CD14-positive monocyte (primary cell): ENCODE measurements around the gene SLC25A43. TPM values are rescaled to one million over a fixed set of nuclear protein-coding genes. Genes with fewer than 3 reads are reported as not detected.

Source experiments
- DNase-seq, 3 donors: peaks; one replicate each; pipeline ENCODE4 v3.0.0-alpha.2; 2011 to 2022
- H2AFZ ChIP-seq: 2 replicates; pipeline ENCODE4 v1.6.0; 2012; ENCODE audit warnings: mild to moderate bottlenecking, low read depth, low read length, inconsistent platforms; ENCODE audit not compliant: insufficient read depth, poor library complexity, severe bottlenecking
- H3K27ac ChIP-seq, 2 donors: 1 replicate in 1 of 2; 2 replicates in 1 of 2; pipeline ENCODE4 v1.5.1; 2012 to 2013; ENCODE audit warnings: low read length in 2 of 2, control low read depth in 1 of 2, inconsistent platforms in 1 of 2, low read depth in 1 of 2, mild to moderate bottlenecking in 1 of 2
- H3K27me3 ChIP-seq, 2 donors: one replicate each; pipeline versions ENCODE4 v1.6.0 to v1.6.1; 2011 to 2013; ENCODE audit warnings: low read length in 2 of 2; ENCODE audit not compliant: control insufficient read depth in 2 of 2, insufficient read depth in 2 of 2
- H3K36me3 ChIP-seq, 2 donors: replicated peaks in 1 of 2; 1 replicate in 1 of 2; 2 replicates in 1 of 2; pipeline versions ENCODE4 v1.5.1 to v1.6.1; 2012 to 2013; ENCODE audit warnings: low read length in 2 of 2, control low read depth in 1 of 2, inconsistent platforms in 1 of 2, mild to moderate bottlenecking in 1 of 2; ENCODE audit not compliant: insufficient read depth in 2 of 2, control insufficient read depth in 1 of 2
- H3K4me1 ChIP-seq, 2 donors: 1 replicate in 1 of 2; 2 replicates in 1 of 2; pipeline versions ENCODE4 v1.5.1 to v1.6.1; 2012 to 2013; ENCODE audit warnings: low read length in 2 of 2, control low read depth in 1 of 2, inconsistent platforms in 1 of 2, mild to moderate bottlenecking in 1 of 2, moderate library complexity in 1 of 2; ENCODE audit not compliant: insufficient read depth in 2 of 2, control insufficient read depth in 1 of 2
- H3K4me2 ChIP-seq: replicated peaks from 2 replicates; pipeline ENCODE3; 2012; ENCODE audit warnings: low read length, moderate library complexity, mild to moderate bottlenecking; ENCODE audit not compliant: poor library complexity, severe bottlenecking; ENCODE audit errors: extremely low read depth
- H3K4me3 ChIP-seq, 3 experiments: fragments of 200-600 bp in 1 of 3; sonication (generic) in 1 of 3; replicated peaks in 1 of 3; 1 replicate in 2 of 3; 2 replicates in 1 of 3; pipeline ENCODE4 v1.5.1; 2011 to 2013; ENCODE audit warnings: low read length in 3 of 3, mild to moderate bottlenecking in 3 of 3, control low read depth in 2 of 3, low read depth in 2 of 3, inconsistent platforms in 1 of 3, moderate library complexity in 1 of 3
- H3K79me2 ChIP-seq: 2 replicates; pipeline ENCODE4 v1.6.0; 2012; ENCODE audit warnings: mild to moderate bottlenecking, control low read depth, inconsistent platforms, low read length, moderate library complexity; ENCODE audit not compliant: insufficient read depth
- H3K9ac ChIP-seq: 2 replicates; pipeline ENCODE4 v1.6.0; 2017; ENCODE audit warnings: low read length, mild to moderate bottlenecking; ENCODE audit not compliant: insufficient read depth, poor library complexity, severe bottlenecking
- H3K9me3 ChIP-seq, 2 donors: replicated peaks in 1 of 2; 1 replicate in 1 of 2; 2 replicates in 1 of 2; pipeline versions ENCODE4 v1.5.1 to v1.6.1; 2012 to 2013; ENCODE audit warnings: low read length in 2 of 2, control low read depth in 1 of 2; ENCODE audit not compliant: control insufficient read depth in 1 of 2, insufficient read depth in 1 of 2
- H4K20me1 ChIP-seq: 2 replicates; pipeline ENCODE4 v1.6.0; 2012; ENCODE audit warnings: mild to moderate bottlenecking, low read length, control low read depth, moderate library complexity; ENCODE audit not compliant: insufficient read depth
- H3K27ac Mint-ChIP-seq, 7 donors: one replicate each; pipeline ENCODE4 v1.8.0; 2020; ENCODE audit warnings: mild to moderate bottlenecking in 7 of 7, mixed read lengths in 7 of 7, moderate library complexity in 6 of 7, inconsistent platforms in 2 of 7
- H3K27me3 Mint-ChIP-seq, 3 donors: one replicate each; pipeline ENCODE4 v1.8.0; 2021 to 2022; ENCODE audit warnings: low read depth in 3 of 3, mild to moderate bottlenecking in 3 of 3, mixed read lengths in 3 of 3, moderate library complexity in 3 of 3, inconsistent platforms in 1 of 3
- H3K36me3 Mint-ChIP-seq, 2 donors: one replicate each; pipeline ENCODE4 v1.8.0; 2020; ENCODE audit warnings: mixed read lengths in 2 of 2, inconsistent platforms in 1 of 2, mild to moderate bottlenecking in 1 of 2
- H3K4me1 Mint-ChIP-seq: one replicate; pipeline ENCODE4 v1.8.0; 2020; ENCODE audit warnings: mild to moderate bottlenecking, mixed read lengths
- H3K4me3 Mint-ChIP-seq, 2 donors: one replicate each; pipeline ENCODE4 v1.8.0; 2020; ENCODE audit warnings: mild to moderate bottlenecking in 2 of 2, mixed read lengths in 2 of 2, moderate library complexity in 1 of 2
- H3K9me3 Mint-ChIP-seq, 7 donors: one replicate each; pipeline ENCODE4 v1.8.0; 2020 to 2022; ENCODE audit warnings: mixed read lengths in 7 of 7, mild to moderate bottlenecking in 6 of 7, moderate library complexity in 6 of 7, inconsistent platforms in 2 of 7
- CTCF ChIP-seq: fragments of 200-600 bp; IDR thresholded peaks from one replicate; pipeline ENCODE4 v1.8.0; 2022; ENCODE audit warnings: antibody characterized with exemption, mild to moderate bottlenecking
- WGBS: methylation state at CpG from one replicate; pipeline ENCODE4 v1.1.5; 2013; ENCODE audit warnings: missing lambda C conversion rate; ENCODE audit not compliant: insufficient coverage; 5-methylcytosine and 5-hydroxymethylcytosine counted together
- intact Hi-C, 2 donors: fragments of 100-400 bp; cut with micrococcal nuclease; formaldehyde crosslinking; loops; one replicate each; pipeline versions ENCODE4 v1.15.0 to v1.15.1; 2023
- polyA plus RNA-seq, 3 donors: library from polyadenylated mRNA; depleted of rRNA in 1 of 3; unstranded in 2 of 3; stranded (reverse) in 1 of 3; fragments of 300-500 nt in 2 of 3; fragments of >200 nt in 1 of 3; fragmentation: Illumina TruSeq in 2 of 3; gene quantifications; 1 replicate in 2 of 3; 2 replicates in 1 of 3; pipeline ENCODE4 v1.2.3, GENCODE V29; 2012 to 2021

Gene SLC25A43
- polyA plus RNA-seq, 3 donors = 6.8 to 9.2 (median 8.6) TPM

- Histone ChIP-seq H3K79me2 (no peaks in the 10 kb centered on the region), H3K27ac (no peak overlapping the region), H3K4me3 (no peak overlapping the region), H2AFZ (no peak overlapping the region), H3K4me1 (peaks cover 14 to 16% of the 10 kb centered on the region in 2 donors), H3K27me3 (no peaks in the 10 kb centered on the region), H3K4me2 (no peak overlapping the region), H3K9ac (no peak overlapping the region), H4K20me1 (no peaks in the 10 kb centered on the region), H3K36me3 (no peaks in the 10 kb centered on the region), H3K9me3 (no peaks in the 10 kb centered on the region)
- WGBS = 94% methylated on average over 2 of the region's 2 CpGs
- intact Hi-C loops = no loop called here
- H3K4me1 Mint-ChIP-seq = peaks cover 18% of the 10 kb centered on the region
- no peak for DNase-seq
- no peak for TF ChIP-seq CTCF
- no peaks in the 10 kb centered on the region for H3K36me3 Mint-ChIP-seq
- peaks cover 0 to 17% (median 3%) of the 10 kb centered on the region in 3 donors for H3K27me3 Mint-ChIP-seq
- no peak overlapping the region for H3K4me3 Mint-ChIP-seq
- peak overlapping the region in 1 of 7 donors; percentile 7 for H3K27ac Mint-ChIP-seq
- peaks cover 0 to 3% (median 0%) of the 10 kb centered on the region in 7 donors for H3K9me3 Mint-ChIP-seq
Observed at GRCh38 chrX:119479845-119480244, 80.7 kb downstream of the SLC25A43 start.

- WGBS = no CpG with 5 or more reads among the region's 4 CpGs
- Histone ChIP-seq H3K9ac (no peak overlapping the region), H3K4me1 (peaks cover 13 to 16% of the 10 kb centered on the region in 2 donors), H3K4me3 (no peak overlapping the region), H2AFZ (no peak overlapping the region), H3K36me3 (no peaks in the 10 kb centered on the region), H3K9me3 (no peaks in the 10 kb centered on the region), H3K27me3 (no peaks in the 10 kb centered on the region), H3K27ac (no peak overlapping the region), H3K79me2 (no peaks in the 10 kb centered on the region), H3K4me2 (no peak overlapping the region), H4K20me1 (no peaks in the 10 kb centered on the region)
- Mint-ChIP-seq H3K9me3 (peaks cover 0 to 3% (median 0%) of the 10 kb centered on the region in 7 donors), H3K36me3 (no peaks in the 10 kb centered on the region), H3K27me3 (peaks cover 0 to 21% (median 2%) of the 10 kb centered on the region in 3 donors), H3K4me1 (peaks cover 14% of the 10 kb centered on the region), H3K4me3 (no peak overlapping the region), H3K27ac (peak overlapping the region in 1 of 7 donors; percentile 70)
- no peak for TF ChIP-seq CTCF
- DNase-seq = no peak
- intact Hi-C loops = no loop called here
Observed at GRCh38 chrX:119481323-119481801, 82.2 kb downstream of the SLC25A43 start.
